Measurements from ENCODE around the gene CPAMD8. TPM values are rescaled to one million over a fixed set of nuclear protein-coding genes. Genes with fewer than 3 reads are reported as not detected.
A peak's percentile ranks its signal among the peaks of the same experiment; 100 is the strongest.

CPAMD8 gene
- total RNA-seq, 1 donor from 2014 or later: 7.1 TPM

GRCh38 chr19:16930753-16931152 lies 95.9 kb downstream of the CPAMD8 start:
- no peak for DNase-seq (ENCODE audit: low spot score)
- intact Hi-C loops (cut with DNase I): no loop called here

GRCh38 chr19:16928916-16929315 lies 97.7 kb downstream of the CPAMD8 start:
- intact Hi-C loops (cut with DNase I): no loop called here
- peak; percentile 17 for DNase-seq (ENCODE audit: low spot score)

- DNase-seq (ENCODE audit: low spot score): no peak
- intact Hi-C loops (cut with DNase I): no loop called here
Observed at GRCh38 chr19:16928351-16928750, 98.3 kb downstream of the CPAMD8 start.

- intact Hi-C loops (cut with DNase I): no loop called here
- no peak for DNase-seq (ENCODE audit: low spot score)
Observed at GRCh38 chr19:16927883-16928282, 98.7 kb downstream of the CPAMD8 start.

GRCh38 chr19:16922949-16923348 lies 103.7 kb downstream of the CPAMD8 start:
- peak; percentile 63 for DNase-seq (ENCODE audit: low spot score)
- intact Hi-C loops (cut with DNase I): no loop called here

GRCh38 chr19:16922592-16922934 lies 104.0 kb downstream of the CPAMD8 start:
- no peak for DNase-seq (ENCODE audit: low spot score)
- intact Hi-C loops (cut with DNase I): no loop called here

GRCh38 chr19:16921766-16922591 lies 104.6 kb downstream of the CPAMD8 start:
- intact Hi-C loops (cut with DNase I): no loop called here
- peak; percentile 31 for DNase-seq (ENCODE audit: low spot score)

- intact Hi-C loops (cut with DNase I): no loop called here
- peak; percentile 70 for DNase-seq (ENCODE audit: low spot score)
Observed at GRCh38 chr19:16920816-16921529, 105.6 kb downstream of the CPAMD8 start.

GRCh38 chr19:16919496-16919895 lies 107.1 kb downstream of the CPAMD8 start:
- intact Hi-C loops (cut with DNase I): no loop called here
- DNase-seq (ENCODE audit: low spot score): no peak

- DNase-seq (ENCODE audit: low spot score): no peak
- intact Hi-C loops (cut with DNase I): no loop called here
Observed at GRCh38 chr19:16917401-16917800, 109.2 kb downstream of the CPAMD8 start.

GRCh38 chr19:16915734-16916133 lies 110.9 kb downstream of the CPAMD8 start:
- intact Hi-C loops (cut with DNase I): no loop called here
- DNase-seq (ENCODE audit: low spot score): no peak

GRCh38 chr19:16915135-16915534 lies 111.5 kb downstream of the CPAMD8 start:
- DNase-seq (ENCODE audit: low spot score): no peak
- intact Hi-C loops (cut with DNase I): no loop called here

GRCh38 chr19:16914421-16914820 lies 112.2 kb downstream of the CPAMD8 start:
- DNase-seq (ENCODE audit: low spot score): no peak
- intact Hi-C loops (cut with DNase I): no loop called here

GRCh38 chr19:16912780-16913179 lies 113.8 kb downstream of the CPAMD8 start:
- intact Hi-C loops (cut with DNase I): no loop called here
- no peak for DNase-seq (ENCODE audit: low spot score)

- DNase-seq (ENCODE audit: low spot score): no peak
- intact Hi-C loops (cut with DNase I): no loop called here
Observed at GRCh38 chr19:16911046-16911445, 115.6 kb downstream of the CPAMD8 start.

GRCh38 chr19:16908759-16909158 lies 117.9 kb downstream of the CPAMD8 start:
- intact Hi-C loops (cut with DNase I): no loop called here

GRCh38 chr19:16904599-16904998 lies 122.0 kb downstream of the CPAMD8 start:
- intact Hi-C loops (cut with DNase I): no loop called here
- DNase-seq (ENCODE audit: low spot score): no peak

More at GRCh38 chr19:16908759-16909158, 117.9 kb downstream of the CPAMD8 start:
- DNase-seq (ENCODE audit: low spot score): no peak

GRCh38 chr19:16903347-16903746 lies 123.3 kb downstream of the CPAMD8 start:
- DNase-seq (ENCODE audit: low spot score): no peak
- intact Hi-C loops (cut with DNase I): no loop called here

- no peak for DNase-seq (ENCODE audit: low spot score)
- intact Hi-C loops (cut with DNase I): no loop called here
Observed at GRCh38 chr19:16902545-16902944, 124.1 kb downstream of the CPAMD8 start.

- no peak for DNase-seq (ENCODE audit: low spot score)
- intact Hi-C loops (cut with DNase I): no loop called here
Observed at GRCh38 chr19:16901491-16902175, 125.0 kb downstream of the CPAMD8 start.

Measured in cardiac septum (tissue), 1 donor.